H1 (cell line): Measurements from ENCODE around the gene RASSF3. TPM values are rescaled to one million over a fixed set of nuclear protein-coding genes. Genes with fewer than 3 reads are reported as not detected.

Experiments
- CBX8 ChIP-seq: fragments of 300-800, 300-1000 bp; sonication (generic); IDR thresholded peaks from 2 replicates; pipeline ENCODE4 v1.7.1; 2016; ENCODE audit warnings: low read depth, low read length, borderline replicate concordance
- KDM5A ChIP-seq: fragments of 200-600 bp; IDR thresholded peaks from 2 replicates; pipeline ENCODE4 v1.7.1; 2012; ENCODE audit warnings: mild to moderate bottlenecking, low read length, inconsistent platforms, mixed read lengths
- ZNF274 ChIP-seq: IDR thresholded peaks from 2 replicates; pipeline ENCODE4 v1.7.0; 2012; ENCODE audit warnings: low read length, borderline replicate concordance; ENCODE audit errors: extremely low read depth
- polyA plus RNA-seq, 7 experiments: library from polyadenylated mRNA; depleted of rRNA in 3 of 7; stranded (reverse) in 5 of 7; unstranded in 2 of 7; fragments of >200 nt in 5 of 7; fragments of 200-250 nt in 2 of 7; gene quantifications; 1 replicate in 5 of 7; 2 replicates in 1 of 7; 4 replicates in 1 of 7; pipeline versions ENCODE4 v1.2.1 to v1.2.3, GENCODE V29; 2011 to 2013; ENCODE audit warnings: missing spikeins in 2 of 7, mixed read lengths in 2 of 7
- total RNA-seq: library from RNA; stranded (reverse); fragmentation: NEBNext Ultra II Directional; extraction: Animal tissue kit (Norgen Biotek cat#: 25700); gene quantifications from 2 replicates; pipeline ENCODE4 v1.2.1, GENCODE V29; 2021

RASSF3 gene
- total and polyA plus RNA-seq, 2 of the 8 experiments (the other 6 are each of a cell fraction or from before 2014, with no cell fraction given), result 19.1 to 64.3 TPM

GRCh38 chr12:64745259-64745807, 135.0 kb downstream of the RASSF3 start (continued):
- TF ChIP-seq CBX8 (no peak), KDM5A (no peak), ZNF274 (no peak)
